Psoas muscle (tissue), 8 donors: Measurements from ENCODE around the gene EHD4. TPM values are rescaled to one million over a fixed set of nuclear protein-coding genes. Genes with fewer than 3 reads are reported as not detected.
A peak's percentile ranks its signal among the peaks of the same experiment; 100 is the strongest.

Experiments
- ATAC-seq, 4 donors: fragments of 200-7000 bp; cut with Tn5 transposase; one replicate each; pipeline ENCODE4 v1.9.1; 2020; ENCODE audit warnings: moderate library complexity in 3 of 4, mild to moderate bottlenecking in 2 of 4
- DNase-seq, 2 donors: peaks; one replicate each; pipeline ENCODE4 v3.0.0-alpha.2; 2020
- H3K27ac ChIP-seq: fragments of 200-600 bp; one replicate; pipeline ENCODE4 v1.8.0; 2022
- H3K27me3 ChIP-seq, 3 donors: fragments of 200-600 bp in 1 of 3; one replicate each; pipeline versions ENCODE4 v1.6.1 to v1.8.0; 2013 to 2022; ENCODE audit warnings: low read length in 2 of 3, mild to moderate bottlenecking in 2 of 3, moderate library complexity in 1 of 3; ENCODE audit not compliant: insufficient read depth in 3 of 3
- H3K36me3 ChIP-seq, 2 donors: fragments of 200-600 bp in 1 of 2; one replicate each; pipeline versions ENCODE4 v1.6.1 to v1.8.0; 2013 to 2022; ENCODE audit warnings: low read depth in 1 of 2, mild to moderate bottlenecking in 1 of 2, moderate library complexity in 1 of 2; ENCODE audit not compliant: insufficient read depth in 1 of 2
- H3K4me1 ChIP-seq: fragments of 200-600 bp; one replicate; pipeline ENCODE4 v1.8.0; 2022
- H3K4me3 ChIP-seq: fragments of 200-600 bp; one replicate; pipeline ENCODE4 v1.8.0; 2022; ENCODE audit warnings: mild to moderate bottlenecking
- H3K9me3 ChIP-seq: fragments of 200-600 bp; one replicate; pipeline ENCODE4 v1.8.0; 2022
- CTCF ChIP-seq: fragments of 200-600 bp; IDR thresholded peaks from one replicate; pipeline ENCODE4 v1.8.0; 2022; ENCODE audit warnings: antibody characterized with exemption
- WGBS, 3 donors: extraction: QIAGEN DNeasy Blood & Tissue Kit; methylation state at CpG; one replicate each; pipeline versions ENCODE4 v1.1.6 to v1.1.7; 2013; 5-methylcytosine and 5-hydroxymethylcytosine counted together
- intact Hi-C, 2 donors: fragments of 100-400 bp; cut with DNase I; formaldehyde crosslinking; loops; one replicate each; pipeline versions ENCODE4 v1.11.0 to v1.14.2; 2022
- polyA plus RNA-seq, 3 donors: library from polyadenylated mRNA; stranded (reverse); fragments of 200-250 nt; gene quantifications; one replicate each; pipeline ENCODE4 v1.2.3, GENCODE V29; 2013
- total RNA-seq, 4 donors: library from RNA; stranded (reverse); fragmentation: NEBNext Ultra II Directional in 2 of 4; extraction: Animal tissue kit (Norgen Biotek cat#: 25700) in 2 of 4; gene quantifications; one replicate each; pipeline versions ENCODE4 v1.2.1 to v1.2.4, GENCODE V29; 2021 to 2023
- donor health status: healthy with polysubstance abuse.
- donor health status: DM: no; HTN: no; CAD: no; lungs with moderate emphysema.
- donor health status: Bipolar disorder and iron deficiency.
- donor health status: healthy.
- donor health status: DM: yes; HTN: yes; CAD: no.
- donor health status: DM: no; HTN: no; CAD: no.
- donor health status: DM: no; HTN: no; CAD: no.
- donor health status: DM: yes; HTN: yes; CAD: no.

Gene EHD4
- total and polyA plus RNA-seq, 7 donors = 1.7 to 9.6 (median 5.3) TPM

- Histone ChIP-seq H3K4me3 (no peak overlapping the region), H3K9me3 (no peaks in the 10 kb centered on the region), H3K27me3 (no peaks in the 10 kb centered on the region), H3K4me1 (peaks cover 8% of the 10 kb centered on the region), H3K36me3 (peaks cover 0 to 17% of the 10 kb centered on the region in 2 donors), H3K27ac (no peak overlapping the region)
- no peak for DNase-seq
- TF ChIP-seq CTCF = no peak
- WGBS, 3 donors = 74 to 81% (median 80%) methylated on average over 14 of the region's 14 CpGs
- peak; percentile 32 to 61 (median 38) for ATAC-seq
- intact Hi-C loops = loop anchor here in 1 of 2 donors (10.0 kb wide), 1 partner anchor 130 kb away; the partner anchor contains the start of gene MAPKBP1
These were observed 67.1 kb downstream of the EHD4 start for GRCh38 chr15:41905036-41905793.

GRCh38 chr15:41904541-41905005 lies 67.8 kb downstream of the EHD4 start:
- Histone ChIP-seq H3K9me3 (no peaks in the 10 kb centered on the region), H3K27ac (no peak overlapping the region), H3K27me3 (no peaks in the 10 kb centered on the region), H3K4me1 (peaks cover 8% of the 10 kb centered on the region), H3K4me3 (no peak overlapping the region), H3K36me3 (peaks cover 0 to 19% of the 10 kb centered on the region in 2 donors)
- DNase-seq = peak in 1 of 2 donors; percentile 54
- 7 to 13% (median 11%) methylated on average over 6 of the region's 6 CpGs for WGBS, 3 donors
- intact Hi-C loops = loop anchor here (1.0 to 10.0 kb wide), 3 partner anchors 125 to 130 kb away; partner anchors contain the start of gene MAPKBP1 (in 2 of the 2)
- ATAC-seq = peak; percentile 74 to 90 (median 82)
- peak; percentile 74 for TF ChIP-seq CTCF

GRCh38 chr15:41903782-41904181 lies 68.6 kb downstream of the EHD4 start:
- DNase-seq = no peak
- no peaks in the 10 kb centered on the region for H3K9me3 ChIP-seq
- peaks cover 0 to 19% of the 10 kb centered on the region in 2 donors for H3K36me3 ChIP-seq
- peaks cover 8% of the 10 kb centered on the region for H3K4me1 ChIP-seq
- no peak for ATAC-seq
- no peak overlapping the region for H3K27ac ChIP-seq
- H3K27me3 ChIP-seq = no peaks in the 10 kb centered on the region
- intact Hi-C loops = loop anchor here (1.0 to 10.0 kb wide), 3 partner anchors 124 to 129 kb away; partner anchors contain the start of gene MAPKBP1 (in 2 of the 2)
- no peak for TF ChIP-seq CTCF
- WGBS, 3 donors = 90 to 92% (median 91%) methylated on average over 13 of the region's 13 CpGs
- no peak overlapping the region for H3K4me3 ChIP-seq

GRCh38 chr15:41901431-41901830 lies 70.9 kb downstream of the EHD4 start:
- intact Hi-C loops = loop anchor here in 1 of 2 donors (10.0 kb wide), 1 partner anchor 127 kb away; the partner anchor contains the start of gene MAPKBP1
- Histone ChIP-seq H3K27me3 (no peaks in the 10 kb centered on the region), H3K4me3 (no peak overlapping the region), H3K4me1 (peaks cover 8% of the 10 kb centered on the region), H3K36me3 (peaks cover 0 to 12% of the 10 kb centered on the region in 2 donors), H3K9me3 (no peaks in the 10 kb centered on the region), H3K27ac (no peak overlapping the region)
- 84 to 91% (median 90%) methylated on average over 5 of the region's 5 CpGs for WGBS, 3 donors
- ATAC-seq (no peak), DNase-seq (no peak)
- TF ChIP-seq CTCF = no peak
